Measurements from ENCODE around the gene BCL2.
"Not testable (repeated sequence)": the region's sequence is repeated elsewhere in the genome, so short reads cannot be mapped to it uniquely, and the experiment has no call there.

The BCL2 gene

DNA sequence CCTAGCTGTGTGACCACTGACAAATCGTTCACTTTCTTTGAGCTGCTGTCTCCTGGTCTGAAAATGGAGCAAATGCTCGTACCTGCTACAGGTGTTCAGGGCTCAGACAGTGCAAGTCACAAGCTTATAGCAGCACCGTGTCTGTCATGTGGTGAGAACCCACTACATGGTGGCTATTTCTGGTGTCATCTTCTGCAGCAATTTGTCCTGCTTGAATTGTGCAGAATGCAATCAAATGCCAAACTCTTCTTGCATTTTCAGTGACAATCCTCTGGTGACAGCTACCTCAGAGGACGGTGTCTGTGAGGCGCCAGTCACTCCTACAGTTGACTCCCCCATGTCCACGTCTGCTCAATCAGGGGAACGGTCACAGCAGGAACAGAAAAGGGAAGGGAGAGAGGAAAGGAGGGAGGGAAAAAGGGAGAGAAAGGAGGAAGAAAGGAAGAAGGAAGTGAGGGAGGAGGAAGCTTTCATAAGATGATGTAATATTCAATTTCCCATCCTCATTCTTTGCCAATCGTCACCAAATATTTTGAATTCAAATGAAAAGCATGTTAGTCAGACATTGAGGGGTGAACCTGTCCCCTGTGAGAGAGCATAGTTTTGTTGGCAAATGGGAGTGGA lies 122.2 kb downstream of the BCL2 start:
- DNase-seq, result no peak

DNA sequence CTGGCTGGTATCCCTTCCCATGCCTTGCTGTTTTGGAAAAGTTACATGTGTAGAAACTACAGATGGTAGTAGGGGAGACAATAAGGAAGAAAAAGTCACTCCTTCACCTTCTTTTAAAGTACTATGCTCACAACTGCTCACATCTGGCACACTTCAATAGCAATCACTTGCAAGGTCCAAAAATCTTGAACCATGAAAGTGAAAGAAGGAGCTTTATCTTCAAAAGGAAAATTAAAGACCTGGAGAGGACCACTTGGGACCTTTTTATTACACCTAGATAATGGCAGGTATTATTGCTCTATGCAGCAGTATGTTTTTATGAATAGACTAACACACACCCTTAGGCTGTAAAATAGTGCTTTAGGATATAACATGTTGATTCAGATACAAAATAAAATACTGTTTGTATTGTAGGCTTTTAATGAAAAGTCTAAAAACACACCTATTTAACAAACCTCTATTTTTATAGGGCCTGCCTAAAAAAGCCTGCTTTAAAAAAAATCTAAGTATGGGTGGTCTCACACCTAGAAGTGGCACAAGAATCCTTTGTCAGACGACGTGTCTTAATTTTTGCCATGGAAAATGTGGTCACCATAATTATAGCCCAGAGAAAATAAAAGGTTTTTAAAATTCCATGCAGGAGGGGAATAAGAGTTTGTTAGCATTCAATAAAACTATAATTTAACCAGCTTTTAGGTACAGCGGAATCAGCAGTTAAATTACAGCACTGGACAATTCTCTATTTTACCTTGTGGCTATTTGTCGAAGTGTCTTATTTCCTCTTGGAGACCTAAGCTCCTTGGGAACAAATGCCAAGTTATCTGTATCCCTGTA lies 124.0 kb downstream of the BCL2 start:
- no peak for DNase-seq

DNA sequence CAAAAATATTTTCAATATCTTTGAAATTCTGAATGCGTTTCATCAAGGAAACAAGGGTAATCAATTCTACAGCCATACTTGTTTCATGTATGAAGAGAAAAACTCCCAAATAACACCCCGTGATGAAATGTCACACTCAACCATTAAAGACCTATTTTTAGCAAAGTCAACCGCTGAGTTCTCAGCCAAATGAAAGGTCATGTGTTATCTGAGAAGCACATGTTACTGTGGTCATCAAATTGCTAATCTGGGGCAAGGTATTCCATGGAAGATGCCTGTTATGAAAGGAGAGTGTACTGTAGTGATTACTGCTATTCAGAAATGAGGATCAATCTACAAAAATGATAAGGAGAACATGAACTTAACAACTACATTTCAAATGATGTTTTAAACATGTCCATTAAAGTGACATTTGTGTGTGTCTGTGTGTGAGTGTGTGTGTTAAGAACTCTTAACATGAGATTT lies 126.7 kb downstream of the BCL2 start:
- DNase-seq, result no peak

DNA sequence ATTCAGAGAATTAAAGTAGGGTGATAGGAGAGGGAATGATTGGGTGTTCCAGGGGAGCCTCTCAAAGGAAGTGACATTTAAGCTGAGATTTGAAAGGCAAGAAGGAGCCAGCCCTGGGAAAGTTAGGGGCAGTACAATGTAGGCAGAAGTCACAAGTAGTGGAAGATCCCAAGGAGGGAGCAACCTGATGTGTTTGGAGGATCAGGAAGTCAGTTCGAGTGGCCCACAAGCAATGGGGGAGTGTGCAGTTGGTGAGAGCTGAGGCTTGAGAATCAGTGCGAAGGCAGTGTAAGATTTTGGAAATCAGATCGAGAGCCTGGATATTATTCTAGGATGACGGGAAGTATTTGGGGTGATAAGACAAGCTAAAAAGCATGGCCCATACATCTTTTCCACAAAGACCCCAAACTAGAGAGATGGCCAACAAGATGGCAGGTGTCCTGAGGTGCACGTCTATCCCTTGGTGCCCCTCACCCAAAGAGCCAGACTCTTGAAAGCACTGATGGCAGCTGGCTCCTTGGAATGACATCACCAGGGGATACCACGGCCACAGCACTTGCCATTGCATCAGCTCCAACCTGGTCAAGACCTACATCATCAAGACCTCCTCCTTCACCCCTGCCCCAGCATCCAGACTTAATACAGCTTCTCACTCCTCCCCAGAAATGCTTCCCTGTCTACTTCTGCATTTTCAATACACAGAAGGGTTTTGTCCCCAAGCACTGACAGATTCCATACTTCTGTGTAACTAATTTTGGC lies 127.3 kb downstream of the BCL2 start:
- no peak for DNase-seq

DNA sequence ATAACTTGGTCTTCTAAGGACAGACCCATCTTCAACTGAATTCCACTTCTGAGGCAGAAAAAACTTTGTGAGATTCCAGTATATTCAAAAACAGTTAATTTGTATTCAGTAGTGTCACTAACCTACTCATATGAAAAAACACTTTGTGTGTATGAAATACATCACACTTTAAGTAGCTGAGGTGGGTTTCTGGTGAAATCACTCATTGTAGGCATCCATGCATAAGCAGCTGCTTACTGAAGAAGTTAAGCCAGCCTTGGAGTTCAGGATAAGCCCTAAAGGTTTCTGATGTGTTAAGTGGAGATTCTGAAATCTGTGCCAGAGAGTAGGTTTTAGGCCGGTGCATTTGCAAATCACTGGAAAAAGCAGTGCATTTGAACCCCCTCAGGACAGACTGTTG lies 128.2 kb downstream of the BCL2 start:
- DNase-seq, result no peak

DNA sequence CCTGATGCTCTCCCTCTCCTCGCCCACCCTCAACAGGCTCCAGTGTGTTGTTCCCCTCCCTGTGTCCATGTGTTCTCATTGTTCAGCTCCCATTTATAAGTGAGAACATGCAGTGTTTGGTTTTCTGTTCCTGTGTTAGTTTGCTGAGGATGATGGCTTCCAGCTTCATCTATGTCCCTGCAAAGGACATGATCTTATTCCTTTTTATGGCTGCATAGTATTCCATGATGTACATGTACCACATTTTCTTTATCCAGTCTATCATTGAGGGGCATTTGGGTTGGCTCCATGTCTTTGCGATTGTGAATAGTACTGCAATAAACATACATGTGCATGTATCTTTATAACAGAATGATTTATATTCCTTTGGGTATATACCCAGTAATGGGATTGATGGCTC lies 128.7 kb downstream of the BCL2 start:
- DNase-seq, result not testable (repeated sequence)

DNA sequence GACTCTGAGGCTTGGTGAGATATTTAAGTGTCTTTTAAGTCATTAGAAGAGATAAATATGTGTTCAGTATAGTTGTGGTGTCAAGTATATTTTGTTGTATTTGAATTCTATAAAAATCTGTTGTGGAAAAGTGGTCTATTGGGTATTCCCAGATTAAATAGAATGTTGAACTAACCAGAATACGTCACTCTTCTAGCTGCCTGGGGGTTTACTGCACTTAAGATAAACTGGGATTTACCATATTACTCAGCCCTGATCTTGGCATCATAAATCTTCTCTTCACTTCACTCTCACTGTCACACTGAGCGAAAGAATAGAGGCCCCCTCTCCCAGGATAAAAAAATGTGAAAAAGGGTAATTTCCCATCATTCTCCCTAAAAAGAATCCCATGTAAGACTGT lies 129.8 kb downstream of the BCL2 start:
- DNase-seq, result no peak

DNA sequence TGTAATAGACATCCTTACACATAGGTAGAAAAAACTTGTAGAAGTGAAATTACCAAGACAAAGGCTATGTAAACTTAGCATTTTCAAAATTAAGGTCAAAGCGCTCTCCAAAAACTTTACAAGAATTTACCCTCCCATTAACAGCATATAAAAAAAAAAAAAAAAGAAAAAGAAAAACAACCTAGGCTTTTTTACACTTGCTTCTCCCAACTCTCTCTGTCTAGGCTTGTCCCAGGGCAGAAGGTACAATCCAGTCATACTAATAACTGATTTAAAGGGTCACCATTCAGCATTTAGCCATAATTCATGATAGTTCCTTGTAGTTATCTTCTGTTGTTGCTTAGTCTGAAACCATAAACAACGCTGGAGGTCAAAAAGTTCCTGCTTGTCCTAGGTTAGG lies 130.5 kb downstream of the BCL2 start:
- no peak for DNase-seq

DNA sequence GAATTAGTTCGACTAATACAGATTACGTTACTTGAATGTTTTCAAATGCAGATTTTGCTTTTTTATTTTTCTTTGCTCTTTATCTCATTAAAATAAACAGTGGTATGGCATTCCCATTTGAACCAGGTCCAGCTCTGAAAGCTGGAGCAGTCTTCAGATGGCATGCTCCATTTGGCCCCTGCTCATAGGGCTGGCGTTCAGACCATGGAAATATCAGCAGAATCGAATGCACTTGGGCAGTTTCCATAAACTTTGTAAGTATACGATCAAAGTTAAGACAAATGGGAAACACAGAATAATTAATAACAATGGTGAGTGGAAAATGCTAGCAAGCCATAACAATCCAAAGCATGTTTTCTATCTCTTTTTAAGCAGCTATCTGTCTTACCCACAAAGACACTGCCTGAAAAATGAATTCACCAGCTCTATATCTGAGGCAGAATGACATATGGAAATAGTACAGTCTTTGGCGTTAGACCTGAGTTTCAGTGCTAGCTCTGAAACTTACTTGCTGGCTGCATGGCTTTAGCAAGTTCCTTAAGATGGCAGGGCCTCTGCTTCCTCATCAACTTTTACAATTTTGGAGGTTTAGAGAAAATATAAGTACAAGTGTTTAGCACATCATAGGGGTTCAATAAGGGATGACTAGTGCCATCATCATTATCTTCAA lies 131.6 kb downstream of the BCL2 start:
- DNase-seq, result no peak

DNA sequence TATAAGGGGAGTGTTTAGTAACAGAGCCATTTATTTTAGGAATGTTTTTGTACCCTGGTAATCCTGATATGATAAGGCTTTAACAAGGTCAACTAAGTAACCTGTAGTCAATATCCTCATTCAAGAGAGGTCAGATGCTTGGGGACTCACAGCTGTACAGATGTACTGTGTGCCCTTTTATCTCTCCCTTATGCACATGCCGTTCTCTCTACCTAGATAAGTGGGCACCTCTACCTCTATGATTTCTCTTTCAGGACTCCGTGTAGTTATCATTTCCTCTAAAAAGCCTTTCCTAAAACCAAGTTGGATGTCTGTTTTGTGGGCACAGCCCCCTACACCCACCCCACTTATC lies 132.4 kb downstream of the BCL2 start:
- no peak for DNase-seq

DNA sequence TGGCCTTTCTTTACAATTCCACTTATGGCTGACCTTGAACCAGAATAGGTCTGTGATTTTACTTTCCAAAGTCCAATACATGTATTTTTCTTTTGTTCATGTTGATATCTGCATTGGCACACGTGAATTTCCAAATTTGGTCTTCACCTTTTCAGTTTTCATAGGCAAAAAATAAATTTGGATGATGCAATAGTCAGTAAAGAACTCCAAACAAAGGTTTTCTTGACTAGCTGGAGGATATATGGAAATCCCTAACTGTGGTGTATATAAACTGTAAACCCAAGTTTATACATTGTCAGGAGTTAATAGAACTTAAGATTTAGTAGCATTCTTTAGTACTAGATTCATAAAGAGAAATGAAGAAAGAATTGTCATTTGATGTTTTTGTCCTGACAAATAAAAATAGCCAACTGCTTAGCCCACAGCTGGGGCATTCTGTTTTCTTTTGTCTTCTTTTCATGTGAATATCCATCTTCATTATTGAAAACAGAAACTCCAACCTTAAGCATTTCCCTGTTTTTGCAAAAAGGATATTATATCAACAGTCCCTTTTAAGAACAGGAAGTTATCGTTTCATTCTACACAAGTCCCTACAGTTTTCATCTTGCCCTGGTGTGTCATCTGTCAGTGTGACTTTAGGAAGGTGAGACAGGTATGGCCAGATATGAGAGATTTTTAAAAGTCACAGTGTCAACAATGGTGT lies 132.9 kb downstream of the BCL2 start:
- DNase-seq, result no peak

DNA sequence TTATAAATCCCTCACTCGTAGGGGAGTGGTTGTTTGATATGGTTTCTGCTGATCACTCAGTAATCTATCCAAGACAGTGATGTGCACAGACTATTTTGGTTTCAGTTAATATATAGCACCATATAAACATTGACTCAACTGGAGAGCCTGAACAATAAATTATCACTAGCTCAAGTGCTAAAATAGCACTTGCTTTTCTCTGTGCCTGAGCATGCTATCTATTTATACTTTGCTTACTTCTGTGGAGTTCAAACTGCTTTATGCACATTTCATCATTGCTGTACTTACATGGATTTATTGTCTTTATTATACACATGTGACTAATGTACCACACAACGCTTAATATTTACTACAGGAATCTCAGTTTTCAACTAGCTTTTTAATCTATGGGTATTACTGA lies 133.6 kb downstream of the BCL2 start:
- no peak for DNase-seq

DNA sequence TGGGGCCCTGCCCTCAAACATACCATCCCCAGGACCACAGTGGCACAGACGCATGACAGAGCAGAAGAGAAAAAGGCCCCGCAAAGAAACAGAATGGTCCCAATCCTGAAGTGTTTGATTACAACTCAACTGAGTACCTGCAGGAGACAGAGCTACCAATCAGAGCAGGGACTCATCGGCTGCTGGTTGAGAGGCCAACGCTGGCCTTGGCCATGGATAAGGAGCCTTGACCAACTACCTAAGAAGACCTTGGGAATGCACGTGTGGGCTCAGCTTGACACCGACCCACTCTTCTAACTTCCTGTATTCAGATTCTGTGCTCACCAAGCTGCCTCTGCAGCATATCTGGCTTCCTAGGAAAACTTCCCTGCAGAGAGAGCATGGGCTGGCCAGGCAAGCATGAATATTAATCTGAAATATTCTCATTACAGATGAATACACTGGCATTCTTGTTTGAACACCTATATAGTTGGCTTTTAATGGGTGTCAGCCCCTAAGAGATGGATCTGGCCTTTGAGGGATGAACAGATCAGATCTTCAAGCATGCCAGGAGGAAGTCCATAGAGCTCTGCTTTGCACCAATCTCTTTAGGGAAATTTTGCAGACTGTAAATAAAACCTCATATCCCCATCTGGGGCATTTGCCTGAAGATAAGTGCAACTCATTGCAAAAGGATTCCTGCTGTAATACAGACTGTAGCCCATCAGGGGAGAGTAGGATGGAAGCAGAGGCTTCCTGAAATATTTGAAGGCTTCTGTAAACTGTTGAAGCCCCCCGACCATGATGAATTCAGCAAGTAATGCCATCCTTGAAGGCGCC lies 135.4 kb downstream of the BCL2 start:
- DNase-seq, result no peak

DNA sequence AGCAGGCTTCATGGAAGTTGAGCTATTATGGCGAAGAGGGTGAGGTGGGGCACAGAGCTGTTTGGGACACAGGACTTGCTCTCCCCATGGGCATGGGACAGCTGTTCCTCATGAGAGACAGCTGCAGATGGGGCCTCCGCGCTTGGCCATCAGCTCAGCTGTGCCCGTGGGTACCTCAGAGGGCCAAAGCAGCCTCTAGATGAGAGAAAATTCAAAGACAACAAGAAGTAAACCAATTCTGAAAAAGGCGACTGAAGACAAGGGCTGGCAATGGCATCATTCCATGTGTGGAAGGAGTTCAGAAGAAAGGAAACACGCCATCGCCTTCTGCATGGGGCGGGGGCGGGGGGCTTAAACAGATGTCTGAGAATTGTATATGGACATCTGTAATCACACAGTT lies 136.2 kb downstream of the BCL2 start:
- no peak for DNase-seq

DNA sequence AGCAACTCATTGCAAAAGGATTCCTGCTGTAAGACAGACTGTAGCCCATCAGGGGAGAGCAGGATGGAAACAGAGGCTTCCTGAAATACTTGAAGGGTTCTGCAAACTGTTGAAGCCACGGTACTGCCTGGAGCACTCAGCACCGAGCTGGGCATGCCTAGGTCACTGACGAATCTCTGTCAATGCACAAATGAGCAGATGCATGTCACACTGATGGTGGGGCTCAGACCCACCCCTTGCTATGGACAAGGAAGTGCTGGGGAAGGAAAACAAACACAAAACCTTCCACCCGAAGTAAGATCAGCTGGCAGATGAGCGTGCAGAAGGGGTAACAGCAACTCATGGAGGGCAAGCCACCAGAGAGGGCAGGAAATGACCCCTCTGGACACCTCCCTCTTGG lies 136.7 kb downstream of the BCL2 start:
- no peak for DNase-seq

DNA sequence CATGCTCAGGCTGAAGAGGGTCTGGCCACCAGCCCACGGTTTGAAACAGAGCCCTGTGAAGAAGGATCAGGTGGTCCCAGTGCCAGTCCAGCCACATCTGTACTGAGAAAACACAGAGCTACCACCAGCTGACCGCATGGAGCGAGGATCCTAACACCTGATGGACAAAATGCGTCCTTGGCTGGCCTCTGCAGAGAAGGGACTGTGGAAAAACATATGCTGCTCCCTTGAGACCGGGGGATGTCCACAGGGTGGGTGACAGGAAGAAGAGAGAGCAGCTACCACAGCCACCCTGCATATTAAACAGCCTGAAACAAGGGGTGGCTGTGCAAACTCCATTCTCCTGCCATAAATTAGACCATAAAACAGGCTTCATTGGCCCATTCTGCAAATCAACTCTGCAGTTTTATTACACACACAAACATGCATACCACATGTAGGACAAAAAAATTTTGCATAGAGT lies 137.2 kb downstream of the BCL2 start:
- no peak for DNase-seq

DNA sequence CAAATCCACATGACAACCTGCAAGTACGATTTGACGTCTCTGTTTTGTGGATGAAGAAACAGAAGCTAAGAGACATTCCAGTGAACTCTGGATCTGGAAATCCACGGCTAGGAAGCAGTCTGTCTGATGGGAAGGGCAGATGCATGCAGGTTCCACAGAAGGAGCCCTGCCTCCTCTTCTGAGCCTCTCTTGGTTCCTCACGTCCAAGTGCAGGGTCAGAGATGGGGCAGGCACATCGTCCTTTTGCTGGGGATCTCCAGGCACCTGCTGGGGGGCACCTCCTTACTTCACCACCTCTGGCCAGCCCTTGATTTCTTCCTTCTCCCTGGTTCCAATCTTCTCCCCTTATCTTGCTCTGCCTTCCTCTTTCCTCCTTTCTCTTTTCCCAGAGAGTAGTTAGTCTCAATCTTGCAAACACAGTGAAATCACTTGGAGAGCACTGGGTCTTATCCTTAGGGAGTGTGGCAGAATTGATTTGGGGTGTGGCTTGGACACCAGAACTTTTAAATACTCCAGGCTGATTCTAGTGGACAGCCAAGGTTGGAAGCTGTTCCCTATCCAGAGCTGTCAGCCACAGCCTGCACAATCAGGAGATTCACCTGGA lies 137.8 kb downstream of the BCL2 start:
- no peak for DNase-seq

DNA sequence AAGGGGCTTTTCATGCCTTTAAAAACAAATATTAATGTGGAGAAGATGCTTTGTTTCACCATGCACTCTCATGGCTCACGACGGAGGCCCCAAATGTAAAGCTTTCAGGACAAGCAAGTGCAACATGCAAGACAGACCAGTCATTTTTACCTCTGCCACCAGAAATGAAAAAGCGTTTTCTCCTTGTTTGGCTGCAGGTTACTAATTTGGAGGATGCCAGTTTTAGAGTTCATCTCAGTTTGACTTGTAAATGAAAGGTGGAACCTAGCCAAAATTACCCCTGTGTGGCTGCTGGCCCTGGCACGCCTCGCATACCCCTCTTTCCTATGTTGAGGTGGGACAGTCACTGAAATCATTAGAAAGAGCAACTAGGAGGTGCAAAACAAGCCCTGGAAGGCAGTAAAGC lies 138.6 kb downstream of the BCL2 start:
- no peak for DNase-seq

DNA sequence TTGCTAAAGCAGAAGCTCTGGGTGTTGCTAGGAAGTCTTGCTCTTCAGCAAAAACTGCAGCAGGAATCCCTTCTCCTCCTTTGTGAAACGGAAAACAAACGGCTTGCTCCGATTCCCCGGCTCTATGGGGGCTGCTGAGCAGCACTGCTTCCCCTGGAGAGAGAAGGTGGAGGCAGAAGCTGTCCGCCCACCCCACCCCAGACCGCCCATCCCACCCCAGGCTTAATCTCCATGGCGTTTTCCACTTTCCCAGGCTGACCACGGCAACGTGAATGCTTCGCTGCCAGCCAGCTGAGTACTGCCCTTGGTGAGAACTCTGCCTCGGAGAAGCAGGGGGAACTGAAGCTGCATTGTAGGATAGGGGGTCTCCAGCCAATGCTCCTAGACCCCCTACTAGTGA lies 139.2 kb downstream of the BCL2 start:
- no peak for DNase-seq

DNA sequence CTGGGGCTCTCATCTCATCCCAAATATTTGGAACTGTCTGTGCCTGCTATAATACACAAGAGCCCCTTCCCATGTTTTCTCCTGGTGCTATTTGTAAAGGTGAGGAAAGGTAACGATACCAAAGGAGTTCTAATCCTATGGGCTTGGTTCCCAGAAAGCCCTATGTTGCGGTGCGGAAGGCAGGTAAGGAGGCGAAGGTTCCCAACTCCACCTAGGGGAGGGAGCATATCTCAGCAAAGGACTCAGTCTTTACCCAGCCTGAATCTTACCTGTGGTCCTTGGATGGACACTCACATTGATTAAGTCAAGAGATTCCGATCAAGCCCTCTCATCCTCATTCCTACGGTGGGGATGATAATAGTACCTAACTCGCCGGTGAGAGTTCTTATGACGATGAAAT lies 140.1 kb downstream of the BCL2 start:
- DNase-seq, result no peak

DNA sequence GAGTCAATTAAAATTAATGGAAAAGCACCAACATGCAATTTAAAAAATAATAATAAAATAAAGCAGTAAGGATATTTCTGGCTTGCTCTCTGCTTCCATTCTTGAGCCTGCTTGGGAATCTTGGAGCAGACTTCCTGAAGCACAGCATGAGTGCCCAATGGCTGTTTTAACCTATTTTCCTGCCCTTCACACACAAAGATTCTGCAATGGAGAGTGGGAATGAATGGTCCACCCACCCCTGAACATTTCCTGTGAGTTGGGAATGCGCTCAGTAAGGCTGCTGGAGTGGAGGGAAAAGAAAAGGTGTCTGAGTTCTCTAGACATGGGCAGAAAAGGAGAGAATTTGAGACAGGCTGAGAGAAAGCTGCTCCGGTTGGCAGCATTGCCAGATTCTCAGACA lies 140.6 kb downstream of the BCL2 start:
- no peak for DNase-seq
